SIG-M5 treated with dmso at 0.1 percent for 504 hours (cell line): ENCODE data around the gene KLHL2.
"Not testable (repeated sequence)": the region's sequence is repeated elsewhere in the genome, so short reads cannot be mapped to it uniquely, and the experiment has no call there.

ENCODE experiments used
- DNase-seq: peaks from one replicate; lab custom pipeline; 2025; ENCODE audit not compliant: unreplicated experiment; lab: John Stamatoyannopoulos, UW

The KLHL2 gene

GRCh38 chr4:165232623-165233433, 25.5 kb downstream of the KLHL2 start:
- not testable (repeated sequence) for DNase-seq

GRCh38 chr4:165234766-165235165, 27.4 kb downstream of the KLHL2 start:
- no peak for DNase-seq

GRCh38 chr4:165236852-165237251, 29.5 kb downstream of the KLHL2 start:
- DNase-seq: not testable (repeated sequence)

GRCh38 chr4:165238041-165238640, 30.8 kb downstream of the KLHL2 start:
- not testable (repeated sequence) for DNase-seq

- not testable (repeated sequence) for DNase-seq
Observed at GRCh38 chr4:165240761-165241160, 33.4 kb downstream of the KLHL2 start.

GRCh38 chr4:165244148-165244547, 36.8 kb downstream of the KLHL2 start:
- not testable (repeated sequence) for DNase-seq

- not testable (repeated sequence) for DNase-seq
Observed at GRCh38 chr4:165244587-165245186, 37.3 kb downstream of the KLHL2 start.

- DNase-seq: peak; percentile 13
Observed at GRCh38 chr4:165248102-165248501, 40.7 kb downstream of the KLHL2 start.

GRCh38 chr4:165248904-165249303, 41.5 kb downstream of the KLHL2 start:
- DNase-seq: not testable (repeated sequence)

GRCh38 chr4:165254771-165255170, 47.4 kb downstream of the KLHL2 start:
- not testable (repeated sequence) for DNase-seq

- peak; percentile 79 for DNase-seq
Observed at GRCh38 chr4:165255439-165255838, 48.1 kb downstream of the KLHL2 start.

GRCh38 chr4:165256074-165256659, 48.8 kb downstream of the KLHL2 start:
- peak; percentile 60 for DNase-seq

- DNase-seq: not testable (repeated sequence)
Observed at GRCh38 chr4:165259776-165260175, 52.4 kb downstream of the KLHL2 start.

GRCh38 chr4:165262306-165262705, 54.9 kb downstream of the KLHL2 start:
- not testable (repeated sequence) for DNase-seq

GRCh38 chr4:165263466-165263865, 56.1 kb downstream of the KLHL2 start:
- not testable (repeated sequence) for DNase-seq

GRCh38 chr4:165269931-165270330, 62.6 kb downstream of the KLHL2 start:
- not testable (repeated sequence) for DNase-seq

GRCh38 chr4:165273443-165273842, 66.1 kb downstream of the KLHL2 start:
- not testable (repeated sequence) for DNase-seq

- not testable (repeated sequence) for DNase-seq
Observed at GRCh38 chr4:165275357-165275756, 68.0 kb downstream of the KLHL2 start.

- not testable (repeated sequence) for DNase-seq
Observed at GRCh38 chr4:165279531-165279930, 72.2 kb downstream of the KLHL2 start.

- DNase-seq: not testable (repeated sequence)
Observed at GRCh38 chr4:165284697-165285096, 77.3 kb downstream of the KLHL2 start.

GRCh38 chr4:165286619-165287340, 79.4 kb downstream of the KLHL2 start:
- peak; percentile 49 for DNase-seq
